ENCODE results near the gene ELF3. TPM values are rescaled to one million over a fixed set of nuclear protein-coding genes. Genes with fewer than 3 reads are reported as not detected.
A peak's percentile ranks its signal among the peaks of the same experiment; 100 is the strongest.

The ELF3 gene
- total and polyA plus RNA-seq, 10 of the 15 experiments (the other 5 are each of a cell fraction or from before 2014, with no cell fraction given): 0.07 to 14.3 (median 0.58) TPM; not detected in 1

- H4K20me1 ChIP-seq (ENCODE audit: control insufficient read depth, insufficient read depth): no peaks in the 10 kb centered on the region
- intact Hi-C loops (cut with micrococcal nuclease; ENCODE audit: unreplicated experiment): no loop called here
- peaks cover 3% of the 10 kb centered on the region for H3K4me1 ChIP-seq (ENCODE audit: control insufficient read depth, insufficient read depth, low read length)
- H3K36me3 ChIP-seq (ENCODE audit: control insufficient read depth in 2 of 2, insufficient read depth in 2 of 2, low read length in 1 of 2): peaks cover 0 to 8% of the 10 kb centered on the region in 2 experiments; a peak in 1 of 4 replicates
- H3K27me3 ChIP-seq (replicated peaks in 1 of 2; ENCODE audit: control insufficient read depth in 2 of 2, insufficient read depth in 2 of 2, low read length in 1 of 2): 0 out of 4 replicates have a peak, but pooled peaks cover 0 to 2% of the 10 kb centered on the region in 2 experiments
- no peak overlapping the region for H3K9ac ChIP-seq (ENCODE audit: control insufficient read depth, insufficient read depth, low read length)
- ChIA-PET RAD21 (ENCODE audit: unreplicated experiment) (interaction anchor here (1.3 to 1.8 kb wide), 3 partner anchors 15 to 88 kb away, joined by 3 to 7 read pairs (median 5); partner anchors contain the start of gene ELF3), SMC1A (ENCODE audit: uncharacterized antibody, unreplicated experiment) (interaction anchor here (0.6 to 1.5 kb wide), 3 partner anchors 88 to 159 kb away, joined by 3 to 4 read pairs (median 3); no protein-coding TSS in a partner anchor), CTCF (interaction anchor here (0.8 to 1.9 kb wide), 7 partner anchors 16 to 472 kb away, joined by 3 to 12 read pairs (median 4); partner anchors contain the start of gene ELF3), POLR2A (interaction anchor here (0.7 to 1.1 kb wide), 2 partner anchors 11 to 403 kb away, joined by 3 read pairs; no protein-coding TSS in a partner anchor)
- peak overlapping the region; percentile 82; the same call in 1 of the 2 replicates for H3K4me3 ChIP-seq
- in situ Hi-C loops (cut with MboI): no loop called here
- H2AFZ ChIP-seq (ENCODE audit: control insufficient read depth, low read depth, low read length): no peak overlapping the region
- WGBS (ENCODE audit: insufficient coverage, insufficient replicate concordance, low lambda C conversion rate, missing lambda C conversion rate): 96% methylated on average over 3 of the region's 3 CpGs
- ATAC-seq: no peak
- H3K9me3 ChIP-seq (replicated peaks; ENCODE audit: control insufficient read depth, insufficient read depth, low read length): no peaks in the 10 kb centered on the region
- no peak overlapping the region for H3K27ac ChIP-seq (ENCODE audit: control insufficient read depth, insufficient read depth)
- H3K4me2 ChIP-seq (ENCODE audit: control insufficient read depth, insufficient read depth): peak overlapping the region; percentile 57; the same call in 1 of the 2 replicates
- FAIRE-seq: no peak
- no peak for TF ChIP-seq PAX8 (IDR thresholded peaks at IDR 0.05)
- TF ChIP-seq MAX (IDR thresholded peaks at IDR 0.05; ENCODE audit: low read depth, low read length): no peak
- no peak for TF ChIP-seq CHD4 (IDR thresholded peaks at IDR 0.05)
- TF ChIP-seq BCL3 (IDR thresholded peaks at IDR 0.05; ENCODE audit: borderline replicate concordance, insufficient read depth, low read depth, low read length, poor library complexity, severe bottlenecking): peak; percentile 43
- BruUV-seq (replicated peaks): no TSS peak
- peaks cover 22% of the 10 kb centered on the region for H3K79me2 ChIP-seq (ENCODE audit: control insufficient read depth, insufficient read depth, low read length)
- no peak for DNase-seq (ENCODE audit: low read depth, low spot score)
These were observed 25.9 kb upstream of the ELF3 start for GRCh38 chr1:201984446-201984845.
